ENCODE measurements around the gene IFNAR2.

Gene IFNAR2

DNA sequence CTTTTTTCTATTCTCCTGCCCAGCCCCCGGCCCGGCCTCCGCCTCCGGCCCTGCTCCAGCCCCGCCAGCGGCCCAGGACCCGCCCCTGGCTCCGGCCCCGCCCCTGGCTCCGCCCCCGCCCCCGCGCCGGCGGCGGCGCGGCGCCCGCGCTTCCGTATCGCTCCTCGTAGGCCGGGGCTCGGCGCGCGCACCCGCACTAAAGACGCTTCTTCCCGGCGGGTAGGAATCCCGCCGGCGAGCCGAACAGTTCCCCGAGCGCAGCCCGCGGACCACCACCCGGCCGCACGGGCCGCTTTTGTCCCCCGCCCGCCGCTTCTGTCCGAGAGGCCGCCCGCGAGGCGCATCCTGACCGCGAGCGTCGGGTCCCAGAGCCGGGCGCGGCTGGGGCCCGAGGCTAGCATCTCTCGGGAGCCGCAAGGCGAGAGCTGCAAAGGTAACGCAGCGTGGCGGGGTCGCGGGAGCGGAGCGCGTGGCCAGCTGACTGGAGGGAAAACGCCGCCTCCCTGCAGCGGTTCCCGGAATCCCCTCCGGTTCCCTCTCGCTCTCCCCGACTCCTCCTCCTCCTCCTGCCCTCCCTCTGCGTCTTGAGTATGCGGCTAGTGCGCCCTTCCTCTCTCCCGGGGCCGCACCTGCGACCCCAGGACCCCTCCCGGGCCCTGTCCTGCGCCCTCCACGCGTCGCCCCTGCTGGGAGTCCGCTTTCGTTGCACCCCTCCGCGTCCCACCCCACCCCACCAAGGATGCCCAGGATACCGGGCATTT is at the start of gene IFNAR2:
IFNAR2 (plus strand) TSS at position 155 of the 761 bp plus-strand sequence. CDS start 11,985 bp downstream, outside the sequence.
- peak; percentile 53 for DNase-seq (ENCODE audit: low read depth)
- H3K4me3 ChIP-seq (replicated peaks; ENCODE audit: low read depth, low read length) = peak within 1 kb of the TSS; percentile 87
- TF ChIP-seq, protein P1, sequence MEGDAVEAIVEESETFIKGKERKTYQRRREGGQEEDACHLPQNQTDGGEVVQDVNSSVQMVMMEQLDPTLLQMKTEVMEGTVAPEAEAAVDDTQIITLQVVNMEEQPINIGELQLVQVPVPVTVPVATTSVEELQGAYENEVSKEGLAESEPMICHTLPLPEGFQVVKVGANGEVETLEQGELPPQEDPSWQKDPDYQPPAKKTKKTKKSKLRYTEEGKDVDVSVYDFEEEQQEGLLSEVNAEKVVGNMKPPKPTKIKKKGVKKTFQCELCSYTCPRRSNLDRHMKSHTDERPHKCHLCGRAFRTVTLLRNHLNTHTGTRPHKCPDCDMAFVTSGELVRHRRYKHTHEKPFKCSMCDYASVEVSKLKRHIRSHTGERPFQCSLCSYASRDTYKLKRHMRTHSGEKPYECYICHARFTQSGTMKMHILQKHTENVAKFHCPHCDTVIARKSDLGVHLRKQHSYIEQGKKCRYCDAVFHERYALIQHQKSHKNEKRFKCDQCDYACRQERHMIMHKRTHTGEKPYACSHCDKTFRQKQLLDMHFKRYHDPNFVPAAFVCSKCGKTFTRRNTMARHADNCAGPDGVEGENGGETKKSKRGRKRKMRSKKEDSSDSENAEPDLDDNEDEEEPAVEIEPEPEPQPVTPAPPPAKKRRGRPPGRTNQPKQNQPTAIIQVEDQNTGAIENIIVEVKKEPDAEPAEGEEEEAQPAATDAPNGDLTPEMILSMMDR (IDR thresholded peaks at IDR 0.05; ENCODE audit: low read length, missing control alignments) = no peak

- DNase-seq (ENCODE audit: low read depth) = no peak
- TF ChIP-seq, protein P1 (IDR thresholded peaks at IDR 0.05; ENCODE audit: low read length, missing control alignments) = no peak
- no peak overlapping the region for H3K4me3 ChIP-seq (replicated peaks; ENCODE audit: low read depth, low read length)
These were observed 43.9 kb upstream of the IFNAR2 start for GRCh38 chr21:33185852-33186251.

- DNase-seq (ENCODE audit: low read depth) = no peak
- TF ChIP-seq, protein P1 (IDR thresholded peaks at IDR 0.05; ENCODE audit: low read length, missing control alignments) = no peak
- H3K4me3 ChIP-seq (replicated peaks; ENCODE audit: low read depth, low read length) = no peak overlapping the region
These were observed 42.5 kb upstream of the IFNAR2 start for GRCh38 chr21:33187276-33187675.

DNA sequence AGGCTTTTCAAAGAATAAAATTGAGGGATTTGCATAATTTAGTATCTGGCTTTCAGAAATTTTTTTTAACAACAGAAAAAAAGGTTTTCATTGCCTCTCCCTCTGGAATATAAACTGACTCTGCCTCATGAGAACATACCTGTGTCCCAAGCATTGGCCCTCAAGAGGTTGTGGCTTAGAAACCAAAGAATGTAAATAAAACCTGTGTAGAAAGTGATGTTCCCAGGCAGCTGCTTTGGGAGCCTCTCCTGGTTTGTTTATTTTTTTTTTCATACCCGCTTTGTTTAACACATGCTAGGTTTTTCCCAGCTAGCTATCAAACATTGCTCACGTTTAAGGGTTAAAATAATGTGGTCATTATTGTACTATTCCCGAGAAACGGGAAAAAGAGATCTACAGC is 40.5 kb upstream of the IFNAR2 start:
- TF ChIP-seq, protein P1 (IDR thresholded peaks at IDR 0.05; ENCODE audit: low read length, missing control alignments) = no peak
- no peak overlapping the region for H3K4me3 ChIP-seq (replicated peaks; ENCODE audit: low read depth, low read length)
- DNase-seq (ENCODE audit: low read depth) = no peak

DNA sequence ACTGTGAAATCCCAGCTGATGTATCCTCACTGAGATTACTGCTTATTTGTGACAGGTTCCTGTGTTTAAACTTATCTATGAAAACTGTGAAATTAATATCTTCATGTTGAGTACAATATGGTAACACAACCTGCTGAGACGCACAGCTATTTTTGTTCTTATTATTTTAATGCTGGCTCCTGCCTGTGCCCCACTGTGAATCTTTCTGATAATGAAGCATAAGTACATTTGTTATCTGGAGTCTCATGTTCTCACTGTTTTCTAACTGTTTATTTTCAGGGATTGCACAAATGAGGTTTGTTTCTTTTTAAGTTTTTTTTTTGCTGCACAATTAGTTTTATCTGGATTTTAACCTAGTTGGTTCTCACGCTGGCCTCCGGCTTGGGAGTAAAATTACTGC is 39.9 kb upstream of the IFNAR2 start:
- TF ChIP-seq, protein P1 (IDR thresholded peaks at IDR 0.05; ENCODE audit: low read length, missing control alignments) = no peak
- DNase-seq (ENCODE audit: low read depth) = no peak
- H3K4me3 ChIP-seq (replicated peaks; ENCODE audit: low read depth, low read length) = no peak overlapping the region

- peak; percentile 77 for DNase-seq (ENCODE audit: low read depth)
These were observed 32.8 kb upstream of the IFNAR2 start for GRCh38 chr21:33196941-33197374.

More at GRCh38 chr21:33196941-33197374, 32.8 kb upstream of the IFNAR2 start:
- TF ChIP-seq, protein P1 (IDR thresholded peaks at IDR 0.05; ENCODE audit: low read length, missing control alignments) = peak; percentile 61
- H3K4me3 ChIP-seq (replicated peaks; ENCODE audit: low read depth, low read length) = no peak overlapping the region

All from fibroblast of pulmonary artery (primary cell).